ENCODE data around the gene WSCD2. TPM values are rescaled to one million over a fixed set of nuclear protein-coding genes. Genes with fewer than 3 reads are reported as not detected.

Gene WSCD2
- total and polyA plus RNA-seq, 3 experiments from 2014 or later = 0.39 TPM; not detected in 2

DNA sequence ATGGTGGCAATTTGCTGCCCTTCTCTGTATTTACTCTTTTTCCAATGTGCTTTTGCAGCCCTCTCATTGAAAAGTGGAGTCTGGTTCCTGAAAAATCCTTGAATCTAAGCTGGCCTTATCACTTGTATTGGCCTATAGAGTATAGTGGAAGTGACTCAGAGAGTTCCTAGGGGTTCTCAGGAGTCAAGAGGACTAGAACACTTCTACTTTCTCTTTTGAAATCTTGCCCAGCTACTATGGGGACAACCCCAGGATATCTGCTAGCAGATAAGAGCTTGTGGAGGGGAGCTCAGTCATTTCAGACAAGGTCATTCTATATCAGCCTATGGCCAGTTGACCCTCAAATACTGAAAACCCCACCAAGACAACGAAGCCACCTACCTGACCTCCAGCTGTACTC lies 26.7 kb upstream of the WSCD2 start:
- H3K27ac Mint-ChIP-seq = no peak overlapping the region
- CTCF ChIA-PET = no interaction called here
- no peaks in the 10 kb centered on the region for H3K36me3 Mint-ChIP-seq

DNA sequence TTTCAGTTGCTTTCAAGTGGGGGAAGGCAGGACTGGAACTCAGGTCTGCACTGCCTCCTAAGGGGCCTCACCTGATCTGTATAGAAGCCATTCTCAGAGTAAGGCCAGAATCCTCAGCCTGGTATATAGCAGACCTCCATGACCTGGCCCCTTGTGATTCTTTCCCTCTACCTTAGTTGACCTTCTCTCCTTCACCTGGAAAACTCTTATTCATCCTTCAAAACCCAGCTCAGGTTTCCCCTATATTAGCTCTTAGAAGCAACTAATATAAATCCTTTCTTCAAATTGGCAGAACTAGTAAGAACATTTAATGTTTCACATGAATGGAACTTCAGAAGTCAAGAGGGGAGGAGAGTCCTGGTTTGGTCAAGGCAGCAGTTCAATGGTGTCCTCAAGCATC lies 26.0 kb upstream of the WSCD2 start:
- Mint-ChIP-seq H3K27ac (no peak overlapping the region), H3K4me1 (no peaks in the 10 kb centered on the region), H3K9me3 (peaks cover 0 to 2% (median 0%) of the 10 kb centered on the region in 5 donors), H3K27me3 (peaks cover 0 to 17% of the 10 kb centered on the region in 2 donors), H3K36me3 (no peaks in the 10 kb centered on the region), H3K4me3 (no peak overlapping the region)
- no peak overlapping the region for H3K4me3 ChIP-seq (ENCODE audit: low read length)
- H3K4me1 ChIP-seq (ENCODE audit: insufficient read depth, low read length) = no peaks in the 10 kb centered on the region
- no peaks in the 10 kb centered on the region for H3K9me3 ChIP-seq (ENCODE audit: low read length)
- no peaks in the 10 kb centered on the region for H3K36me3 ChIP-seq (ENCODE audit: insufficient read depth, low read length)
- ChIA-PET POLR2A (no interaction called here), CTCF (no interaction called here)
- no peak for DNase-seq
- H3K27ac ChIP-seq (ENCODE audit: low read depth, low read length) = no peak overlapping the region
- no peaks in the 10 kb centered on the region for H3K27me3 ChIP-seq (ENCODE audit: insufficient read depth, low read length, poor library complexity, severe bottlenecking)

More for the DNA sequence above, 26.7 kb upstream of the WSCD2 start:
- Mint-ChIP-seq H3K4me3 (no peak overlapping the region), H3K9me3 (peaks cover 0 to 2% (median 0%) of the 10 kb centered on the region in 5 donors), H3K4me1 (no peaks in the 10 kb centered on the region), H3K27me3 (peaks cover 0 to 14% of the 10 kb centered on the region in 2 donors)
- Histone ChIP-seq H3K27ac (ENCODE audit: low read depth, low read length) (no peak overlapping the region), H3K27me3 (ENCODE audit: insufficient read depth, low read length, poor library complexity, severe bottlenecking) (no peaks in the 10 kb centered on the region), H3K36me3 (ENCODE audit: insufficient read depth, low read length) (no peaks in the 10 kb centered on the region), H3K9me3 (ENCODE audit: low read length) (no peaks in the 10 kb centered on the region), H3K4me3 (ENCODE audit: low read length) (no peak overlapping the region), H3K4me1 (ENCODE audit: insufficient read depth, low read length) (no peaks in the 10 kb centered on the region)
- no peak for DNase-seq
- POLR2A ChIA-PET = no interaction called here

DNA sequence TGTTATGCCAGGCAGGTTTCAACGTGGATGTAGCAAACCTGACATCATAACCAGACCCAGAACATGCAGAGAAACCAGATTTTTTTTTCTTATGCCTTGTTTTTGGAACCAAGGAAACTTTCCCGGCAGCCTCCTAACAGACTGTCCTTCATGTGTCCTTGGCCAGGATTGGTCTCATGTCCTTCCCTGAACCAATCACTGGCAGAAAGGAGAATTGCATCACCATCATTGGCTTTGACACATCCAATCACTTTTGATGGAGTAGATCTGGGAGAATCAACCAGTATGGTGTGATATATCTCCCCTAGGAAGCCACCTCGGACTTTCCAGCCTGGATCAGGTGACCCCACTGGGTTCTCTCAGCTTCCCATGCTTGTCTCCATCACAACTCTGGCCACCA lies 25.6 kb upstream of the WSCD2 start:
- CTCF ChIA-PET = no interaction called here
- H3K9me3 Mint-ChIP-seq = peaks cover 0 to 2% (median 0%) of the 10 kb centered on the region in 5 donors
- no peak for DNase-seq
- Histone ChIP-seq H3K4me1 (ENCODE audit: insufficient read depth, low read length) (no peaks in the 10 kb centered on the region), H3K27me3 (ENCODE audit: insufficient read depth, low read length, poor library complexity, severe bottlenecking) (no peaks in the 10 kb centered on the region), H3K4me3 (ENCODE audit: low read length) (no peak overlapping the region), H3K27ac (ENCODE audit: low read depth, low read length) (no peak overlapping the region), H3K36me3 (ENCODE audit: insufficient read depth, low read length) (no peaks in the 10 kb centered on the region), H3K9me3 (ENCODE audit: low read length) (no peaks in the 10 kb centered on the region)
- POLR2A ChIA-PET = no interaction called here
- H3K27ac Mint-ChIP-seq = no peak overlapping the region
- no peaks in the 10 kb centered on the region for H3K36me3 Mint-ChIP-seq
- H3K4me3 Mint-ChIP-seq = no peak overlapping the region
- H3K4me1 Mint-ChIP-seq = no peaks in the 10 kb centered on the region
- peaks cover 0 to 17% of the 10 kb centered on the region in 2 donors for H3K27me3 Mint-ChIP-seq

- Histone ChIP-seq H3K4me3 (ENCODE audit: low read length) (no peak overlapping the region), H3K9me3 (ENCODE audit: low read length) (no peaks in the 10 kb centered on the region), H3K36me3 (ENCODE audit: insufficient read depth, low read length) (no peaks in the 10 kb centered on the region), H3K27me3 (ENCODE audit: insufficient read depth, low read length, poor library complexity, severe bottlenecking) (no peaks in the 10 kb centered on the region), H3K27ac (ENCODE audit: low read depth, low read length) (no peak overlapping the region), H3K4me1 (ENCODE audit: insufficient read depth, low read length) (no peaks in the 10 kb centered on the region)
- Mint-ChIP-seq H3K4me3 (no peak overlapping the region), H3K27ac (no peak overlapping the region), H3K27me3 (peaks cover 0 to 21% of the 10 kb centered on the region in 2 donors), H3K4me1 (no peaks in the 10 kb centered on the region), H3K9me3 (peaks cover 0 to 2% (median 0%) of the 10 kb centered on the region in 5 donors), H3K36me3 (no peaks in the 10 kb centered on the region)
- ChIA-PET POLR2A (no interaction called here), CTCF (no interaction called here)
- no peak for DNase-seq
These were observed 24.4 kb upstream of the WSCD2 start for GRCh38 chr12:108104657-108105056.

DNA sequence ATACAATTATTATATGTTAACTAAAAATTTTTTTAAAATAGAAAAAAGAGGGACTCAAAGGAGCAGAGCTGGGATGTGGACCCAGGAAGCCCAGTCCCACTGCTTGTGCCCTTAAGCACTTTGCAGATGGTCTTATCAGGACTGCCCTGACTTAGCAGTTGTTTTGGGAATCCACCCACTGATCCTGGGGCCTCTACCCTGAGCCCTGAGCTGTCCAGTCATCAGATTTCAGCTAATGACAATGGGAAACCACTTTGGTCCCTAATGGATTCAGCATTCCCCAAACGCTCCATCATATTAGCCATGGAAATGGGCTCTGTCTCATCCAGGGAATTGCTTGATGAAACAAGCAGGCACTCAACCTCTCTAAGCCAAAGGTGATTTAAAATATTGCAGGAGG lies 22.5 kb upstream of the WSCD2 start:
- H3K27ac Mint-ChIP-seq = no peak overlapping the region
- no peaks in the 10 kb centered on the region for H3K4me1 ChIP-seq (ENCODE audit: insufficient read depth, low read length)
- ChIA-PET POLR2A (no interaction called here), CTCF (no interaction called here)
- H3K4me1 Mint-ChIP-seq = no peaks in the 10 kb centered on the region
- H3K4me3 Mint-ChIP-seq = no peak overlapping the region
- H3K27me3 Mint-ChIP-seq = peaks cover 10 to 28% of the 10 kb centered on the region in 2 donors
- H3K27ac ChIP-seq (ENCODE audit: low read depth, low read length) = no peak overlapping the region
- H3K36me3 ChIP-seq (ENCODE audit: insufficient read depth, low read length) = no peaks in the 10 kb centered on the region
- no peaks in the 10 kb centered on the region for H3K27me3 ChIP-seq (ENCODE audit: insufficient read depth, low read length, poor library complexity, severe bottlenecking)
- H3K4me3 ChIP-seq (ENCODE audit: low read length) = no peak overlapping the region
- peaks cover 0 to 2% (median 0%) of the 10 kb centered on the region in 5 donors for H3K9me3 Mint-ChIP-seq
- no peaks in the 10 kb centered on the region for H3K9me3 ChIP-seq (ENCODE audit: low read length)
- DNase-seq = no peak
- H3K36me3 Mint-ChIP-seq = no peaks in the 10 kb centered on the region

- POLR2A ChIA-PET = no interaction called here
- Histone ChIP-seq H3K4me1 (ENCODE audit: insufficient read depth, low read length) (no peaks in the 10 kb centered on the region), H3K27ac (ENCODE audit: low read depth, low read length) (no peak overlapping the region), H3K36me3 (ENCODE audit: insufficient read depth, low read length) (no peaks in the 10 kb centered on the region), H3K4me3 (ENCODE audit: low read length) (no peak overlapping the region), H3K27me3 (ENCODE audit: insufficient read depth, low read length, poor library complexity, severe bottlenecking) (no peaks in the 10 kb centered on the region), H3K9me3 (ENCODE audit: low read length) (no peaks in the 10 kb centered on the region)
- Mint-ChIP-seq H3K9me3 (peaks cover 0 to 2% (median 0%) of the 10 kb centered on the region in 5 donors), H3K27me3 (peaks cover 12 to 28% of the 10 kb centered on the region in 2 donors), H3K4me1 (no peaks in the 10 kb centered on the region), H3K4me3 (no peak overlapping the region), H3K36me3 (no peaks in the 10 kb centered on the region), H3K27ac (no peak overlapping the region)
- DNase-seq = no peak
- CTCF ChIA-PET = no interaction called here
These were observed 21.8 kb upstream of the WSCD2 start for GRCh38 chr12:108107293-108107692.

- no peaks in the 10 kb centered on the region for H3K36me3 Mint-ChIP-seq
- H3K9me3 Mint-ChIP-seq = peaks cover 0 to 2% (median 0%) of the 10 kb centered on the region in 5 donors
- H3K4me3 Mint-ChIP-seq = no peak overlapping the region
- ChIA-PET CTCF (no interaction called here), POLR2A (no interaction called here)
- H3K27ac Mint-ChIP-seq = no peak overlapping the region
- no peak overlapping the region for H3K27ac ChIP-seq (ENCODE audit: low read depth, low read length)
- no peaks in the 10 kb centered on the region for H3K4me1 ChIP-seq (ENCODE audit: insufficient read depth, low read length)
- H3K9me3 ChIP-seq (ENCODE audit: low read length) = no peaks in the 10 kb centered on the region
- H3K27me3 Mint-ChIP-seq = peaks cover 12 to 19% of the 10 kb centered on the region in 2 donors
- DNase-seq = no peak
- H3K27me3 ChIP-seq (ENCODE audit: insufficient read depth, low read length, poor library complexity, severe bottlenecking) = no peaks in the 10 kb centered on the region
- H3K36me3 ChIP-seq (ENCODE audit: insufficient read depth, low read length) = no peaks in the 10 kb centered on the region
- H3K4me1 Mint-ChIP-seq = no peaks in the 10 kb centered on the region
- H3K4me3 ChIP-seq (ENCODE audit: low read length) = no peak overlapping the region
These were observed 19.6 kb upstream of the WSCD2 start for GRCh38 chr12:108109504-108109903.

- Mint-ChIP-seq H3K36me3 (no peaks in the 10 kb centered on the region), H3K27me3 (peaks cover 12 to 19% of the 10 kb centered on the region in 2 donors), H3K9me3 (peaks cover 0 to 2% (median 0%) of the 10 kb centered on the region in 5 donors), H3K4me1 (no peaks in the 10 kb centered on the region), H3K4me3 (no peak overlapping the region), H3K27ac (no peak overlapping the region)
- no peak for DNase-seq
- CTCF ChIA-PET = no interaction called here
- no peak overlapping the region for H3K27ac ChIP-seq (ENCODE audit: low read depth, low read length)
- H3K4me3 ChIP-seq (ENCODE audit: low read length) = no peak overlapping the region
- H3K9me3 ChIP-seq (ENCODE audit: low read length) = no peaks in the 10 kb centered on the region
- POLR2A ChIA-PET = no interaction called here
- no peaks in the 10 kb centered on the region for H3K36me3 ChIP-seq (ENCODE audit: insufficient read depth, low read length)
- H3K27me3 ChIP-seq (ENCODE audit: insufficient read depth, low read length, poor library complexity, severe bottlenecking) = no peaks in the 10 kb centered on the region
- no peaks in the 10 kb centered on the region for H3K4me1 ChIP-seq (ENCODE audit: insufficient read depth, low read length)
These were observed 19.1 kb upstream of the WSCD2 start for GRCh38 chr12:108109954-108110353.

DNA sequence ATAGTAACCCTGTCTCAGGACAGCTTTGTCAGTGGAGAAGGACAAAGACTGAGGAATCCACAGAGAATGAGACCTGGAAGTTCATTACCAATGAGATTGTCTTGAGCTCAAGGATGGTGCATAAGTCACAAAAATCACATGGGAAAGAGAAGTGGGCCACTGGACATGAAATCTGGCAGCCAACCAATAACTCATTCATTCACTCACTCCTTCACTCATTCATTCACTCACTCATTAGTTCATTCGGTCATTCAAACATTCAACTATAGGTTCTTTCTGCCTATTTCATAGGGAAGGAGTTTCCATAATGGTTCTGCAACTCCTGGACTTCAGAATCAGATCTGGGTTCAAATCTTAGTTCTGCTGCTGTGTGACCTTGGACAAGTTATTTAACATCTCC lies 18.2 kb upstream of the WSCD2 start:
- Histone ChIP-seq H3K4me1 (ENCODE audit: insufficient read depth, low read length) (no peaks in the 10 kb centered on the region), H3K27me3 (ENCODE audit: insufficient read depth, low read length, poor library complexity, severe bottlenecking) (no peaks in the 10 kb centered on the region), H3K36me3 (ENCODE audit: insufficient read depth, low read length) (no peaks in the 10 kb centered on the region), H3K9me3 (ENCODE audit: low read length) (no peaks in the 10 kb centered on the region), H3K4me3 (ENCODE audit: low read length) (no peak overlapping the region), H3K27ac (ENCODE audit: low read depth, low read length) (no peak overlapping the region)
- Mint-ChIP-seq H3K4me3 (no peak overlapping the region), H3K36me3 (no peaks in the 10 kb centered on the region), H3K27ac (no peak overlapping the region), H3K4me1 (no peaks in the 10 kb centered on the region), H3K9me3 (peaks cover 0 to 1% (median 0%) of the 10 kb centered on the region in 5 donors), H3K27me3 (peaks cover 12 to 19% of the 10 kb centered on the region in 2 donors)
- POLR2A ChIA-PET = no interaction called here
- no peak for DNase-seq
- CTCF ChIA-PET = no interaction called here
